Measurements from ENCODE around the gene FBXO8. TPM values are rescaled to one million over a fixed set of nuclear protein-coding genes. Genes with fewer than 3 reads are reported as not detected.

FBXO8 gene
- total RNA-seq, 1 donor from 2014 or later, result 28.3 TPM

GRCh38 chr4:174248407-174248806 is 35.1 kb downstream of the FBXO8 start:
- no peak for DNase-seq (ENCODE audit: low spot score)

- DNase-seq (ENCODE audit: low spot score), result no peak
These were observed 37.8 kb downstream of the FBXO8 start for GRCh38 chr4:174245714-174246113.

GRCh38 chr4:174244441-174244840 is 39.0 kb downstream of the FBXO8 start:
- no peak for DNase-seq (ENCODE audit: low spot score)

- no peak for DNase-seq (ENCODE audit: low spot score)
These were observed 42.3 kb downstream of the FBXO8 start for GRCh38 chr4:174241162-174241561.

- no peak for DNase-seq (ENCODE audit: low spot score)
These were observed 47.1 kb downstream of the FBXO8 start for GRCh38 chr4:174236359-174236758.

- no peak for DNase-seq (ENCODE audit: low spot score)
These were observed 52.8 kb downstream of the FBXO8 start for GRCh38 chr4:174230680-174231079.

GRCh38 chr4:174230148-174230547 is 53.3 kb downstream of the FBXO8 start:
- DNase-seq (ENCODE audit: low spot score), result no peak

GRCh38 chr4:174228988-174229387 is 54.5 kb downstream of the FBXO8 start:
- no peak for DNase-seq (ENCODE audit: low spot score)

- no peak for DNase-seq (ENCODE audit: low spot score)
These were observed 58.0 kb downstream of the FBXO8 start for GRCh38 chr4:174225349-174226049.

- no peak for DNase-seq (ENCODE audit: low spot score)
These were observed 58.9 kb downstream of the FBXO8 start for GRCh38 chr4:174224550-174224949.

- DNase-seq (ENCODE audit: low spot score), result no peak
These were observed 61.1 kb downstream of the FBXO8 start for GRCh38 chr4:174222266-174222872.

- DNase-seq (ENCODE audit: low spot score), result no peak
These were observed 65.2 kb downstream of the FBXO8 start for GRCh38 chr4:174218127-174218790.

GRCh38 chr4:174217273-174218126 is 66.0 kb downstream of the FBXO8 start:
- no peak for DNase-seq (ENCODE audit: low spot score)

- DNase-seq (ENCODE audit: low spot score), result no peak
These were observed 66.6 kb downstream of the FBXO8 start for GRCh38 chr4:174216799-174217272.

- DNase-seq (ENCODE audit: low spot score), result no peak
These were observed 67.3 kb downstream of the FBXO8 start for GRCh38 chr4:174215961-174216680.

GRCh38 chr4:174215057-174215456 is 68.4 kb downstream of the FBXO8 start:
- DNase-seq (ENCODE audit: low spot score), result no peak

GRCh38 chr4:174214101-174214878 is 69.2 kb downstream of the FBXO8 start:
- no peak for DNase-seq (ENCODE audit: low spot score)

- no peak for DNase-seq (ENCODE audit: low spot score)
These were observed 69.8 kb downstream of the FBXO8 start for GRCh38 chr4:174213731-174214100.

GRCh38 chr4:174212061-174212460 is 71.4 kb downstream of the FBXO8 start:
- DNase-seq (ENCODE audit: low spot score), result no peak

GRCh38 chr4:174211622-174212044 is 71.8 kb downstream of the FBXO8 start:
- DNase-seq (ENCODE audit: low spot score), result no peak
